Measurements from ENCODE around the gene CLPTM1.
"Not testable (repeated sequence)": the region's sequence is repeated elsewhere in the genome, so short reads cannot be mapped to it uniquely, and the experiment has no call there.

The CLPTM1 gene

GRCh38 chr19:44988273-44988672, 33.1 kb downstream of the CLPTM1 start:
- Histone ChIP-seq H3K27me3 (ENCODE audit: control insufficient read depth, insufficient read depth, low read length) (no peaks in the 10 kb centered on the region), H3K4me3 (ENCODE audit: low read depth, low read length) (no peak overlapping the region), H3K9ac (ENCODE audit: low read depth, low read length) (no peak overlapping the region), H3K36me3 (ENCODE audit: control insufficient read depth, insufficient read depth, low read length) (peaks cover 53% of the 10 kb centered on the region), H3K4me1 (ENCODE audit: control insufficient read depth, insufficient read depth, low read length) (no peaks in the 10 kb centered on the region), H3K9me3 (ENCODE audit: control insufficient read depth, insufficient read depth, low read length) (no peaks in the 10 kb centered on the region)

- Histone ChIP-seq H3K9ac (ENCODE audit: low read depth, low read length) (no peak overlapping the region), H3K4me3 (ENCODE audit: low read depth, low read length) (no peak overlapping the region), H3K27me3 (ENCODE audit: control insufficient read depth, insufficient read depth, low read length) (no peaks in the 10 kb centered on the region), H3K9me3 (ENCODE audit: control insufficient read depth, insufficient read depth, low read length) (no peaks in the 10 kb centered on the region), H3K36me3 (ENCODE audit: control insufficient read depth, insufficient read depth, low read length) (peaks cover 53% of the 10 kb centered on the region), H3K4me1 (ENCODE audit: control insufficient read depth, insufficient read depth, low read length) (no peaks in the 10 kb centered on the region)
These were observed 33.8 kb downstream of the CLPTM1 start for GRCh38 chr19:44988896-44989556.

DNA sequence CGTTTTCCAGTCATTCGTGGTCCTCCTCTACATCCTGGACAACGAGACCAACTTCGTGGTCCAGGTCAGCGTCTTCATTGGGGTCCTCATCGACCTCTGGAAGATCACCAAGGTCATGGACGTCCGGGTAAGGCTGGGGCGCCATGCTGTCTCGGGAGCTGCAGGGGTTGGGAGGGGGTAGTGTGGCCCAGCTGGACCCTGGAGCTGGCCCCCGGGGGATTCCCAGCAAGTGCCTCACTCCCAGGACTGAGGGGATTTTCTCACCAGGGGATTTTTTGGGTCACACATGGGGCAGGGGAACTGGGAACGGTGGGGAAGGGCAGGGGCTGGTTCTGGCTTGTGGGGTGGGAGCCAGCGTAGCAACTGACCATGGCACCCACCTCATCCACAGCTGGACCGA, 35.3 kb downstream of the CLPTM1 start:
- peaks cover 42% of the 10 kb centered on the region for H3K36me3 ChIP-seq (ENCODE audit: control insufficient read depth, insufficient read depth, low read length)
- H3K27me3 ChIP-seq (ENCODE audit: control insufficient read depth, insufficient read depth, low read length), result no peaks in the 10 kb centered on the region
- no peak overlapping the region for H3K9ac ChIP-seq (ENCODE audit: low read depth, low read length)
- no peaks in the 10 kb centered on the region for H3K9me3 ChIP-seq (ENCODE audit: control insufficient read depth, insufficient read depth, low read length)
- no peaks in the 10 kb centered on the region for H3K4me1 ChIP-seq (ENCODE audit: control insufficient read depth, insufficient read depth, low read length)
- H3K4me3 ChIP-seq (ENCODE audit: low read depth, low read length), result no peak overlapping the region

GRCh38 chr19:44990966-44991365, 35.8 kb downstream of the CLPTM1 start:
- Histone ChIP-seq H3K36me3 (ENCODE audit: control insufficient read depth, insufficient read depth, low read length) (peaks cover 40% of the 10 kb centered on the region), H3K9ac (ENCODE audit: low read depth, low read length) (no peak overlapping the region)

DNA sequence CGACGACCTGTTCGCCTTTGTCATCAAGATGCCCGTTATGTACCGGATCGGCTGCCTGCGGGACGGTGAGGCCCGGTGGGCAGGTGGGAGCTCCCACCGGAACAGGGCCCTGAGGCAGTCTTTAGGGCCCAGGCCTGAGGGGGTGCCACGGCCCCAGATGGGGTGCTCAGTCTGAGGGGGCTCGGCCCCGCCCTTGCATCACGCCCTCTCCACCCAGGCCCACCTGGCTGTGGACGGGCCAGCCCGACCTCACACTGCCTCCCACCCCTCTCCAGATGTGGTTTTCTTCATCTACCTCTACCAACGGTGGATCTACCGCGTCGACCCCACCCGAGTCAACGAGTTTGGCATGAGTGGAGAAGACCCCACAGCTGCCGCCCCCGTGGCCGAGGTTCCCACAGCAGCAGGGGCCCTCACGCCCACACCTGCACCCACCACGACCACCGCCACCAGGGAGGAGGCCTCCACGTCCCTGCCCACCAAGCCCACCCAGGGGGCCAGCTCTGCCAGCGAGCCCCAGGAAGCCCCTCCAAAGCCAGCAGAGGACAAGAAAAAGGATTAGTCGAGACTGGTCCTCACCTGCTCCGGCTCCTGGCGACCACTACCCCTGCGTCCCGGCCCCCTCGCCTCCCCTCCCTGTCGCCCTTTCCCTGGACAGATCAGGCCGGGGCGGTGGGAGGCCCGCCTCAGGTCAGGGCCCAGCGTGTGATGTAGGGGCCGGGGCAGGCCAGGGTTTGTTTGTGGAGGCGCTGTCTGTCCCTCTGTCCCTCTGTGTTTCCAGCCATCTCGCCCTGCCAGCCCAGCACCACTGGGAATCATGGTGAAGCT, 37.4 kb downstream of the CLPTM1 start:
- Histone ChIP-seq H3K36me3 (ENCODE audit: control insufficient read depth, insufficient read depth, low read length) (peaks cover 33% of the 10 kb centered on the region), H3K9me3 (ENCODE audit: control insufficient read depth, insufficient read depth, low read length) (no peaks in the 10 kb centered on the region), H3K4me3 (ENCODE audit: low read depth, low read length) (no peak overlapping the region), H3K9ac (ENCODE audit: low read depth, low read length) (no peak overlapping the region), H3K4me1 (ENCODE audit: control insufficient read depth, insufficient read depth, low read length) (no peaks in the 10 kb centered on the region), H3K27me3 (ENCODE audit: control insufficient read depth, insufficient read depth, low read length) (no peaks in the 10 kb centered on the region)

More at GRCh38 chr19:44990966-44991365, 35.8 kb downstream of the CLPTM1 start:
- Histone ChIP-seq H3K9me3 (ENCODE audit: control insufficient read depth, insufficient read depth, low read length) (no peaks in the 10 kb centered on the region), H3K27me3 (ENCODE audit: control insufficient read depth, insufficient read depth, low read length) (no peaks in the 10 kb centered on the region), H3K4me1 (ENCODE audit: control insufficient read depth, insufficient read depth, low read length) (no peaks in the 10 kb centered on the region), H3K4me3 (ENCODE audit: low read depth, low read length) (no peak overlapping the region)

GRCh38 chr19:44993526-44993925, 38.3 kb downstream of the CLPTM1 start:
- no peaks in the 10 kb centered on the region for H3K27me3 ChIP-seq (ENCODE audit: control insufficient read depth, insufficient read depth, low read length)
- H3K9ac ChIP-seq (ENCODE audit: low read depth, low read length), result no peak overlapping the region
- H3K4me3 ChIP-seq (ENCODE audit: low read depth, low read length), result no peak overlapping the region
- no peaks in the 10 kb centered on the region for H3K4me1 ChIP-seq (ENCODE audit: control insufficient read depth, insufficient read depth, low read length)
- H3K9me3 ChIP-seq (ENCODE audit: control insufficient read depth, insufficient read depth, low read length), result no peaks in the 10 kb centered on the region
- H3K36me3 ChIP-seq (ENCODE audit: control insufficient read depth, insufficient read depth, low read length), result peaks cover 33% of the 10 kb centered on the region

- Histone ChIP-seq H3K4me3 (ENCODE audit: low read depth, low read length) (no peak overlapping the region), H3K36me3 (ENCODE audit: control insufficient read depth, insufficient read depth, low read length) (peaks cover 33% of the 10 kb centered on the region), H3K9me3 (ENCODE audit: control insufficient read depth, insufficient read depth, low read length) (no peaks in the 10 kb centered on the region), H3K9ac (ENCODE audit: low read depth, low read length) (no peak overlapping the region), H3K27me3 (ENCODE audit: control insufficient read depth, insufficient read depth, low read length) (no peaks in the 10 kb centered on the region), H3K4me1 (ENCODE audit: control insufficient read depth, insufficient read depth, low read length) (no peaks in the 10 kb centered on the region)
These were observed 38.9 kb downstream of the CLPTM1 start for GRCh38 chr19:44993926-44994537.

DNA sequence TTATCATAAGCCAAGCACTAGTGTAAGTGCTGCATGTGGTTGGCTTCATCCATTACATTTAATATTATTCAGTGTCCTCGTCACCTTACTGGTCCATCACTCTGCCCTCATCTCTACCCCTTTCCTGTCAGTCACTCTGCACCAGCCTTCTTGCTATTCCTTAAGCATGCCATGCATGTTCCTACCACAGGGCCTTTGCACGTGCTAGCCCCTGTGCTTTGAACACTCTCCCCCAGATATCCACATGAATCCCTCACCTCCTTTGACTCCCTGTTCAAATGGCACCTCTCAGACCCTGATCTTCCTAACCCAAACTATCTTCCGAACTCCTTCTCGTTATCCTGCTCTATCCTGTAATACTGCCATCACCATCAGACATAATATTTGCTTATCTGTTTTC, 42.8 kb downstream of the CLPTM1 start:
- H3K4me3 ChIP-seq (ENCODE audit: low read depth, low read length), result no peak overlapping the region
- H3K36me3 ChIP-seq (ENCODE audit: control insufficient read depth, insufficient read depth, low read length), result no peaks in the 10 kb centered on the region
- H3K9me3 ChIP-seq (ENCODE audit: control insufficient read depth, insufficient read depth, low read length), result no peaks in the 10 kb centered on the region
- no peak overlapping the region for H3K9ac ChIP-seq (ENCODE audit: low read depth, low read length)
- no peaks in the 10 kb centered on the region for H3K4me1 ChIP-seq (ENCODE audit: control insufficient read depth, insufficient read depth, low read length)
- H3K27me3 ChIP-seq (ENCODE audit: control insufficient read depth, insufficient read depth, low read length), result no peaks in the 10 kb centered on the region

DNA sequence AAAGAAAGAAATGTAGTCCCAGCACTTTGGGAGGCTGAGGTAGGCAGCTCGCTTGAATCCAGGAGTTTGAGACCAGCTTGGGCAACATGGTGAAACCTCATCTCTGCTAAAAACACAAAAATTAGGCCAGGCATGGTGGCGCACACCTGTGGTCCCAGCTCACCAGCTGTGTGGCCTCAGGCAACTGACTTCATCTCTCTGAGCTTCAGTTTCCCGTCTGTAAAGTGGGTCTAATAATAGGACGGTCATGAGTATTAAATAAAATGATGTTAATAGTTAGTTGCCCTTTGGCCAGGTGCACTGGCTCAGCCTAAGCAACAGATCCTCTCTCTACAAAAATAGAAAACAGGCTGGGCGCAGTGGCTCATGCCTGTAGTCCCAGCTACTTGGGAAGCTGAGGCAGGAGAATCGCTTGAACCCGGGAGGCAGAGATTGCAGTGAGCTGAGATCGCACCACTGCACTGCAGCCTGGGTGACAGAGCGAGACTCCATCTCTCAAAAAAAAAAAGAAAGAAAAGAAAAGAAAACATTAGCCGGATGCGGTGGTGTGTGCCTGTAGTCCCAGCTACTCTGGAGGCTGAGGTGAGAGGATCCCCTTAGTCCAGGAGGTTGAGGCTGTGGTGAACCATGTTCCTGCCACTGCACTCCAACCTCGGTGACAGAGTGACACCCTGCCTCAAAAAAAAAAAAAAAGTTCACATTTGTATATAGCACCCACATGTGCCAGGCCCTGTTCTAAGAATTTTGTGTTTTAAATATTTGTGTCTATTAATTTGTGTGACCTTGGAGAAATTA, 44.1 kb downstream of the CLPTM1 start:
- not testable (repeated sequence) for H3K36me3 ChIP-seq (ENCODE audit: control insufficient read depth, insufficient read depth, low read length); H3K9ac ChIP-seq (ENCODE audit: low read depth, low read length); H3K4me1 ChIP-seq (ENCODE audit: control insufficient read depth, insufficient read depth, low read length); H3K9me3 ChIP-seq (ENCODE audit: control insufficient read depth, insufficient read depth, low read length); H3K27me3 ChIP-seq (ENCODE audit: control insufficient read depth, insufficient read depth, low read length); H3K4me3 ChIP-seq (ENCODE audit: low read depth, low read length)

- H3K27me3 ChIP-seq (ENCODE audit: control insufficient read depth, insufficient read depth, low read length); H3K9me3 ChIP-seq (ENCODE audit: control insufficient read depth, insufficient read depth, low read length); H3K36me3 ChIP-seq (ENCODE audit: control insufficient read depth, insufficient read depth, low read length); H3K4me1 ChIP-seq (ENCODE audit: control insufficient read depth, insufficient read depth, low read length); H3K9ac ChIP-seq (ENCODE audit: low read depth, low read length): not testable (repeated sequence)
- peak overlapping the region; percentile 12 for H3K4me3 ChIP-seq (ENCODE audit: low read depth, low read length)
These were observed 45.5 kb downstream of the CLPTM1 start for GRCh38 chr19:45000665-45001064.

DNA sequence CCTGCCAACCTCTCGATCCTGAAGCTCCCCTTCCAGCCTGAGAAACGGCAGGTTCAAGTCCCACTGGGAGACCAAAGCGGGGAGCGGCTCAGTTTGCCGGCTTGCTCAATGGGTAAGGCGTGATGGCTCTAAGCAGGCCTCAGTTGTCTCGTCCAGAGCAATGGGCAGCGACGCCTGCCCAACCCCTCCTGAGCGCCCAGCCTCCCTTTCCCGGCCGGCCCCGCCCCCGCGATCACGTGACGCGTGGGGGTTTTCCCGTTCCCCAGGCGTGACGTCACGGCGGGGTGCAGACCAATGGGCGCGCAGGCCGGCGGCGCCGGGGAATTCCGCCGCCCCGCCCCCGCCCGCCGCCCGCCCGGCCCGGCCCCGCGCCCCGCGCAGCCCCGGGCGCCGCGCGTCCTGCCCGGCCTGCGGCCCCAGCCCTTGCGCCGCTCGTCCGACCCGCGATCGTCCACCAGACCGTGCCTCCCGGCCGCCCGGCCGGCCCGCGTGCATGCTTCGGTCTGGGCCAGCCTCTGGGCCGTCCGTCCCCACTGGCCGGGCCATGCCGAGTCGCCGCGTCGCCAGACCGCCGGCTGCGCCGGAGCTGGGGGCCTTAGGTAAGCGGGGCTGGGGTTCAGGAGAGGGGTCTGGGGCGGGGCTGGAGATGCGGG, 46.0 kb downstream of the CLPTM1 start, which contains the start of gene RELB:
Gene RELB (plus strand): TSS at position 378 of the 653 bp plus-strand sequence. CDS start 116 bp downstream, at position 494.
- Histone ChIP-seq H3K4me1 (ENCODE audit: control insufficient read depth, insufficient read depth, low read length) (no peaks in the 10 kb centered on the region), H3K36me3 (ENCODE audit: control insufficient read depth, insufficient read depth, low read length) (no peaks in the 10 kb centered on the region), H3K9me3 (ENCODE audit: control insufficient read depth, insufficient read depth, low read length) (no peaks in the 10 kb centered on the region), H3K9ac (ENCODE audit: low read depth, low read length) (peak within 1 kb of the TSS; percentile 65), H3K27me3 (ENCODE audit: control insufficient read depth, insufficient read depth, low read length) (no peaks in the 10 kb centered on the region), H3K4me3 (ENCODE audit: low read depth, low read length) (peak within 1 kb of the TSS; percentile 72)

All from iPS-15b (cell line).